ENCODE data around the gene KRTAP10-1. TPM values are rescaled to one million over a fixed set of nuclear protein-coding genes. Genes with fewer than 3 reads are reported as not detected.
"Not testable (repeated sequence)": the region's sequence is repeated elsewhere in the genome, so short reads cannot be mapped to it uniquely, and the experiment has no call there.

KRTAP10-1 gene
- total RNA-seq, 1 donor from 2014 or later, result not detected

DNA sequence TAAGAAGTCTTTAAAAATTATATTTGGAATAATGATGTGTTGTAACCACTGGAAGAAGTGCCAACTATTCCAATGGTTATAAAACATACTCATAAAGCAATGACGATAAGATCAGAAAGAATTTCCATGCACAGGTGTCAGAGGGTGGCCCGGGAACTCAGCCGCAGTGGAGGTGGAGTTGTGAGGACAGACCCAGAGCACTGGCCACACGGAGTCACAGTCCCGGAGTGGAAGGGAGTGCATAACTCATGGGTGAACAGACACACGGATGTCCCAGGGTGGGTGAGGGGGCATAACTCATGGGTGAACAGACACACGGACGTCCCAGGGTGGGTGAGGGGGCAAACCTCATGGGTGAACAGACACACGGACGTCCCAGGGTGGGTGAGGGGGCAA, 36.0 kb upstream of the KRTAP10-1 start:
- H3K9me3 Mint-ChIP-seq, result peaks cover 5% of the 10 kb centered on the region
- H3K27me3 Mint-ChIP-seq, result peaks cover 3% of the 10 kb centered on the region
- TF ChIP-seq, protein P1, sequence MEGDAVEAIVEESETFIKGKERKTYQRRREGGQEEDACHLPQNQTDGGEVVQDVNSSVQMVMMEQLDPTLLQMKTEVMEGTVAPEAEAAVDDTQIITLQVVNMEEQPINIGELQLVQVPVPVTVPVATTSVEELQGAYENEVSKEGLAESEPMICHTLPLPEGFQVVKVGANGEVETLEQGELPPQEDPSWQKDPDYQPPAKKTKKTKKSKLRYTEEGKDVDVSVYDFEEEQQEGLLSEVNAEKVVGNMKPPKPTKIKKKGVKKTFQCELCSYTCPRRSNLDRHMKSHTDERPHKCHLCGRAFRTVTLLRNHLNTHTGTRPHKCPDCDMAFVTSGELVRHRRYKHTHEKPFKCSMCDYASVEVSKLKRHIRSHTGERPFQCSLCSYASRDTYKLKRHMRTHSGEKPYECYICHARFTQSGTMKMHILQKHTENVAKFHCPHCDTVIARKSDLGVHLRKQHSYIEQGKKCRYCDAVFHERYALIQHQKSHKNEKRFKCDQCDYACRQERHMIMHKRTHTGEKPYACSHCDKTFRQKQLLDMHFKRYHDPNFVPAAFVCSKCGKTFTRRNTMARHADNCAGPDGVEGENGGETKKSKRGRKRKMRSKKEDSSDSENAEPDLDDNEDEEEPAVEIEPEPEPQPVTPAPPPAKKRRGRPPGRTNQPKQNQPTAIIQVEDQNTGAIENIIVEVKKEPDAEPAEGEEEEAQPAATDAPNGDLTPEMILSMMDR (conservative IDR thresholded peaks at IDR 0.05), result no peak
- H3K4me1 Mint-ChIP-seq (ENCODE audit: unreplicated experiment), result no peaks in the 10 kb centered on the region
- H3K36me3 Mint-ChIP-seq, result no peaks in the 10 kb centered on the region
- no peak for DNase-seq (ENCODE audit: extremely low spot score, unreplicated experiment)
- H3K4me3 Mint-ChIP-seq, result no peak overlapping the region
- no peak overlapping the region for H3K27ac Mint-ChIP-seq

DNA sequence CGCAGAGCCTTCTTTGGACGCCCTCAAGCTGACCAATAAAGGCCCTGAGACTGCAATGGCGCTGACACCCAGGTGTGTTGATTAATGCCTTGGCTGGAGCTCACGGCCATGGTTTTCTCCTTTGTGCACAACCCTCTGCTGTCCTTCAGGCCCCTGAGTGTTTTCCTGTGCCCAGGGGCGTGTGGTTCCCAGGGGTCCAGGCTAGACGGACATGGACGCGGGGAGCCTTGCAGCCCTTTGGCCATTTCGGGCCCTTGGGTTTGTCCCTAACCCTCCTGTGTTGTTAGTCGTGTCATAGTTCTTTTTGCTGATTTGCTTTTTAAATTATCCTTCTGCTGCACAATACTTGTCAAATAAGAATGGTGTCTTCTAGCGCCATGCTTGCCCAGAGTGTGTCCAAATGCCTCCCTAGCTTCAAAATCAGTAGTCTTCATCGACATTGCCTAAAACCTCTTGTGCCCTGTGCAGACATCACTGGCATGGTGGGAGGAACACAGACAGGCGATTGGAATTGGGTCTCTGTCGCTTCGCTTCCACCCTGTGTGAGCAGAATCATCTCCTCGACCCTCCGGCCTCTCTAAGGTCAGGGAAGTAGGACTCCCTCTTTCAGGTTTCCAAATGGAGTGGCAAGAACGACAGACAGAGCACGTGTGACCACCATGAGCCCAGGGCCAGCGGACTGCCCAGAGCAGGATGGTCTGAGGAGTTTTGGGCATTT, 35.5 kb upstream of the KRTAP10-1 start:
- Mint-ChIP-seq H3K4me1 (ENCODE audit: unreplicated experiment) (no peaks in the 10 kb centered on the region), H3K36me3 (no peaks in the 10 kb centered on the region), H3K9me3 (peaks cover 5% of the 10 kb centered on the region), H3K27ac (no peak overlapping the region), H3K27me3 (peaks cover 3% of the 10 kb centered on the region), H3K4me3 (no peak overlapping the region)
- TF ChIP-seq, protein P1 (conservative IDR thresholded peaks at IDR 0.05), result no peak
- no peak for DNase-seq (ENCODE audit: extremely low spot score, unreplicated experiment)

DNA sequence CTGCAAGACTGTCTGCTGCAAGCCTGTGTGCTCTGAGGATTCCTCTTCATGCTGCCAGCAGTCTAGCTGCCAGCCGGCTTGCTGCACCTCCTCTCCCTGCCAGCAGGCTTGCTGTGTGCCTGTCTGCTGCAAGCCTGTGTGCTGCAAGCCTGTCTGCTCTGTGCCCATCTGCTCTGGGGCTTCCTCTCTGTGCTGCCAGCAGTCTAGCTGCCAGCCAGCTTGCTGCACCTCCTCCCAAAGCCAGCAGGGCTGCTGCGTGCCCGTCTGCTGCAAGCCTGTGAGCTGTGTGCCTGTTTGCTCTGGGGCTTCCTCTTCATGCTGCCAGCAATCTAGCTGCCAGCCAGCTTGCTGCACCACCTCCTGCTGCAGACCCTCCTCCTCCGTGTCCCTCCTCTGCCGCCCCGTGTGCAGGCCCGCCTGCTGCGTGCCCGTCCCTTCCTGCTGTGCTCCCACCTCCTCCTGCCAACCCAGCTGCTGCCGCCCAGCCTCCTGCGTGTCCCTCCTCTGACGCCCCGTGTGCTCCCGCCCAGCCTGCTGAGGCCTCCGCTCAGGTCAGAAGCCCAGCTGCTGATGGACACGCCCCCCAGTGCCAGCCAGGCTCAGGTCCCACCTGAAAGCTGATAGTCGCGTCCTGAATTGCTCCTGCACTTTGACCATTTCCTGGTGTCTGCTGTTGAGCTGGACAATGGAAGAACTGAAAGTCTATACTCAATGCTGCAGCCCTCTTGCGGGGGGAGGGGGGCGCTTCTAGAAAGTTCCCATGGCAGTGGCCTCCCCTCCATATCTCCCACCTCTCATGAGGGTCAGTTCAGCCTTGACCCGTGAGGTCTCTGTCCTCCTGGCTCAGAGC, 34.7 kb upstream of the KRTAP10-1 start:
- Mint-ChIP-seq H3K4me1 (ENCODE audit: unreplicated experiment) (no peaks in the 10 kb centered on the region), H3K36me3 (no peaks in the 10 kb centered on the region), H3K27me3 (peaks cover 3% of the 10 kb centered on the region), H3K9me3 (peaks cover 5% of the 10 kb centered on the region), H3K4me3 (no peak overlapping the region), H3K27ac (no peak overlapping the region)
- TF ChIP-seq, protein P1 (conservative IDR thresholded peaks at IDR 0.05), result no peak
- DNase-seq (ENCODE audit: extremely low spot score, unreplicated experiment), result no peak

DNA sequence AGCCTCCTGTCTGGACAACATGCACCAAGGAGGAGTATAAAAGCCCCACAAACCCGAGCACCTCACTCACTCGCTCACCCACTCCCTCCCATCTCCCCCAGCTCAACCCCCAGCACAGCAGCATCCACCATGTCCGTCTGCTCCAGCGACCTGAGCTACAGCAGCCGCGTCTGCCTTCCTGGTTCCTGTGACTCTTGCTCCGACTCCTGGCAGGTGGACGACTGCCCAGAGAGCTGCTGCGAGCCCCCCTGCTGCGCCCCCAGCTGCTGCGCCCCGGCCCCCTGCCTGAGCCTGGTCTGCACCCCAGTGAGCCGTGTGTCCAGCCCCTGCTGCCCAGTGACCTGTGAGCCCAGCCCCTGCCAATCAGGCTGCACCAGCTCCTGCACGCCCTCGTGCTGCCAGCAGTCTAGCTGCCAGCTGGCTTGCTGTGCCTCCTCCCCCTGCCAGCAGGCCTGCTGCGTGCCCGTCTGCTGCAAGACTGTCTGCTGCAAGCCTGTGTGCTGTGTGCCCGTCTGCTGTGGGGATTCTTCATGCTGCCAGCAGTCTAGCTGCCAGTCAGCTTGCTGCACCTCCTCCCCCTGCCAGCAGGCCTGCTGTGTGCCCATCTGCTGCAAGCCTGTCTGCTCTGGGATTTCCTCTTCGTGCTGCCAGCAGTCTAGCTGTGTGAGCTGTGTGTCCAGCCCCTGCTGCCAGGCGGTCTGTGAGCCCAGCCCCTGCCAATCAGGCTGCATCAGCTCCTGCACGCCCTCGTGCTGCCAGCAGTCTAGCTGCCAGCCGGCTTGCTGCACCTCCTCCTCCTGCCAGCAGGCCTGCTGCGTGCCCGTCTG, 33.8 kb upstream of the KRTAP10-1 start, which contains the start of gene KRTAP10-4:
KRTAP10-4 (plus strand) TSS at position 100 of the 827 bp plus-strand sequence; CDS start at position 130, 30 bp downstream.
- H3K4me1 Mint-ChIP-seq (ENCODE audit: unreplicated experiment); DNase-seq (ENCODE audit: extremely low spot score, unreplicated experiment); H3K27me3 Mint-ChIP-seq; H3K27ac Mint-ChIP-seq; H3K4me3 Mint-ChIP-seq; H3K9me3 Mint-ChIP-seq; H3K36me3 Mint-ChIP-seq: not testable (repeated sequence)

DNA sequence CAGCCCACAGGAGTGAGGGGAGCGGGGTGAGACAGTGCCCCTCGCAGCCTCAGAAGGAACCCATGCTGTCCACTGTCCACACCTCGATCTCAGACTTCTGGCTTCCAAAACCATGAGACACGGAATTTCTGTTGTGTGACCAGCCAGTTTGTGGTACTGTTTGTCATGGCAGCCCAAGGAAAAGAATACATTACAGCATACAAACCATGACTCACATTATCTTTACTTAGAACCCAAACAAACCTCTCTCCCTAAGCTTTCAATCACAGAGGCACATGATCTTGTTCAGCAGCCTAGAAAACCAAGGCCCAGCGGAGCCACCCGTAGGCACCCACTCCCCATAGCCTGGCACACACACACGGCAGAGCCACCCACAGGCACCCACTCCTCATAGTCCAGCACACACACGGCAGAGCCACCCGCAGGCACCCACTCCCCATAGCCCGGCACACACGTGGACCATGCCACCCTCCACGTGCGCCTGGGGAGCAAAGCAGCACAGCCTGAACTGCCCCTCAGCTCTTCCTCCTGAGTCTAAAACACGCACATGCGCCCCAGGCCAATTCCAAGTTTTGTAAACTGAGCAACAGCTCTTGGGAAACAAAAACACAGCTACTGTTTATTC, 33.1 kb upstream of the KRTAP10-1 start:
- DNase-seq (ENCODE audit: extremely low spot score, unreplicated experiment), result no peak
- Mint-ChIP-seq H3K9me3 (peaks cover 5% of the 10 kb centered on the region), H3K4me3 (no peak overlapping the region), H3K27me3 (peaks cover 3% of the 10 kb centered on the region), H3K27ac (no peak overlapping the region), H3K36me3 (no peaks in the 10 kb centered on the region), H3K4me1 (ENCODE audit: unreplicated experiment) (no peaks in the 10 kb centered on the region)
- TF ChIP-seq, protein P1 (conservative IDR thresholded peaks at IDR 0.05), result no peak

All from type B pancreatic cell (in vitro differentiated cells).